Measurements from ENCODE around the gene ARHGAP19.

Gene ARHGAP19

DNA sequence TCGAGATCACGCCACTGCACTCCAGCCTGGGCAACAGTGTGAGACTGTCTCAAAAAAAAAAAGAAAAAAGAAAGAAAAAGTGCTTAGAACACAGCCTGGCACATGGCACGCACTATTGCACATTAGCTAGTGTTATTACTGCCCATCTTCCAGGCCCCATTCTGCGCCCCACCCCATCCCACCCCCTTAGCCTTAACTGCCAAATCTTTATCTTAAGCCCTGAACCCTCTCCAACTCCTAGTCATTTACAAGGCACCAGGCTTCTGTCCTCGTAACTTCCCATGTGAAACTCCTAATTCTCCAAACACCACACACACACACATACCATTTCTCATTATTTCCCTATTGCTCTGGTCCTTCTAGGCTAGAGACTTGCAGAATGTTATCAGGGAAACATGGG, 37.3 kb upstream of the ARHGAP19 start:
- no peak overlapping the region for H3K4me3 ChIP-seq (ENCODE audit: low read depth, low read length)
- TF ChIP-seq, protein P1, sequence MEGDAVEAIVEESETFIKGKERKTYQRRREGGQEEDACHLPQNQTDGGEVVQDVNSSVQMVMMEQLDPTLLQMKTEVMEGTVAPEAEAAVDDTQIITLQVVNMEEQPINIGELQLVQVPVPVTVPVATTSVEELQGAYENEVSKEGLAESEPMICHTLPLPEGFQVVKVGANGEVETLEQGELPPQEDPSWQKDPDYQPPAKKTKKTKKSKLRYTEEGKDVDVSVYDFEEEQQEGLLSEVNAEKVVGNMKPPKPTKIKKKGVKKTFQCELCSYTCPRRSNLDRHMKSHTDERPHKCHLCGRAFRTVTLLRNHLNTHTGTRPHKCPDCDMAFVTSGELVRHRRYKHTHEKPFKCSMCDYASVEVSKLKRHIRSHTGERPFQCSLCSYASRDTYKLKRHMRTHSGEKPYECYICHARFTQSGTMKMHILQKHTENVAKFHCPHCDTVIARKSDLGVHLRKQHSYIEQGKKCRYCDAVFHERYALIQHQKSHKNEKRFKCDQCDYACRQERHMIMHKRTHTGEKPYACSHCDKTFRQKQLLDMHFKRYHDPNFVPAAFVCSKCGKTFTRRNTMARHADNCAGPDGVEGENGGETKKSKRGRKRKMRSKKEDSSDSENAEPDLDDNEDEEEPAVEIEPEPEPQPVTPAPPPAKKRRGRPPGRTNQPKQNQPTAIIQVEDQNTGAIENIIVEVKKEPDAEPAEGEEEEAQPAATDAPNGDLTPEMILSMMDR (IDR thresholded peaks at IDR 0.05; ENCODE audit: low read depth, low read length) = no peak

DNA sequence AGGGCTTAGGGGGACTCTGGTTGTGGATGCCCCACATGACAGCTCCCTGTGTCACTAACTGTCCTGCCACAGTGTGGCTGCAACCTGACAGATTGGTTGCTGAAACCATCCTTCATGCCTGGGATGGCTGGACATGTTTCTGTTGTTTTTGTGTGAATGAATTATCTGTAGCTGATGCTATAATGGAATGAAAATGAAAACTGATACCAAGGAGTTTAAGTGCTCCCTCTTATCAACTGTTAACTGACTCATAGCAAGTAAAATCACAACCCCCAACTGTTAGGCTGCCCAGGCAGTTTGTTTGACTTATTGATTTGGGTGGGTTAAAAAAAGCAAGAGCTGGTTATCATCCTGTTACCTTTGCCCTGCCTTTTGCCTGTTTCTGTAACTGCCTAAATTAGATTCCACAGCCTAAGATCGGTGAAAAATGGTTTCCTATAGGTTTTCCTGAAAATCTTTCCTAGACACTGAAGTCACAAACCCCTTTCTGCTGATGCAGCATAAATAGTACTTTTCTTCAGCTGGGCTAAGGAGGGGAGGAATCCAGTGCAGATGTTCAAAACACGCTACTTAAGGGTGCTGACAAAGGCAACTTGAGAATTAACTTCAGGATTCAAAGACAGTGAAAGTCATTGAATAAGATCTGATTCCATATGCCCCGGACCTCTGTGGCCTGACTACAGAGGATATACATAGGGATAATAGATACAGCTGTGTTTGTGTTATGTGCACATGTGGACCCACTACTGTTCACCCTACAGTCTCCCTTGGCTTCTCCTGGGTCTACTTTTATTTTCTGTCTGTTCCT, 36.4 kb upstream of the ARHGAP19 start:
- TF ChIP-seq, protein P1 (IDR thresholded peaks at IDR 0.05; ENCODE audit: low read depth, low read length) = no peak
- no peak overlapping the region for H3K4me3 ChIP-seq (ENCODE audit: low read depth, low read length)

DNA sequence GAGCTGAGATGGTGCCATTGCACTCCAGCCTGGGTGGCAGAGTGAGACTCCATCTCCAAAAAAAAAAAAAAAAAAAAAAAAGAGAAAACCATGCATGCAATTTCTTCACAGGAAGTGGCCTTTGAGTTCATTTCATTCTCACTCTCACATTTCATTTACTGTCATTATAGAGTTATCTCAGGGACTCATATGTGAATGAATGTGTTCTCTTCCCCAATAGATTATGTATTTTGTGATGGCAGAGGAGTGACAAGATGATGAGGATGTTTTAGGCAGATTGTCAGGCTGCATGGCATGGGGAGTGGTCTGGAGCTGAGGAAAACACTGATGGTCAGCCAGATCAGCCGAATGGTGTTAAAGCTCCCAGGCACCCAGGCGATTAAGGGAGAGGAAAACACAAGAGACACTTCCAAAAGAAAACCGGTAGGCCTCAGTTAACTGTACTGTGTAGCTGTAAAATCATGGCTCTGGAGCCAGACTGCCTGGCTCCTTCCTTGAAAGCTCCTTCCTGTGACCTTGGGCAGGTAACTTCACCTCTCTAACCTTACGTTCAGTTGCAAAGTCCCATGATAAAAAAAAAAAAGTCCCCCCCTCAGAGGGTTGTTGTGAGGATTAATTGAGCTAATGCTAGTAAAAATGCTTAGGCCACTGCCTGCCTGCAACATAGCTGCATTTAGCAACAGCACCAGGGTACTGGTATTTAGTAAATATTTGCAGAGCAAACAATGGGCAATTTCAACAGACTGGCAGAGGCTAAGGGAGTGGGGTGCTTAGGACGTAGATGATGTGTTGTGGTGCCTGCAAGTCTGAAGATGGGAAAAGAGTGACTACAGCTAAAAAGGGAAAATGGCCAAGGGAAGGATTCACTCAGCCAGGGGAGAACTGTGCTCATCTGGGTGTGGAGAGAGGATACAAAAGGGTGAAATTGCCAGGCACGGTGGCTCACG, 35.2 kb upstream of the ARHGAP19 start:
- TF ChIP-seq, protein P1 (IDR thresholded peaks at IDR 0.05; ENCODE audit: low read depth, low read length) = no peak
- H3K4me3 ChIP-seq (ENCODE audit: low read depth, low read length) = no peak overlapping the region

DNA sequence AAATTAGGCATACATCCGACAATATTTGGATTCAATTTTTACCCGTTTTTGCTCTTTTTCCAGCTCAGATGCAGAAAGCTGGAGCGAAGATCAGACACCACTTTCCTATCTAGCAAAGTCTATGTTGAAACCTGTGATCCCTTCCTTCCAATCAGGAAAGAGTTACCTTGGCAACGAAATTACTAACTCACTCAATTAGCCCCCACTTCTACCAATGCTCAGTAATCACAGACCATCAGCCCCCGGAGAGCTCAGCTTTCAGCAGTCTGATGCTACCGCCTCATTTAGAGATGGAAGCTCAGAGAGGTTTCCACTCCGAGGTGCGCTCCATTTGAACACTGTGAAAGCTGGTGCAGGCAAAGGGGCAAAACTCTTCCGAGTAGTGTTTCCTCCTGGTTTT, 33.3 kb upstream of the ARHGAP19 start:
- H3K4me3 ChIP-seq (ENCODE audit: low read depth, low read length) = no peak overlapping the region
- TF ChIP-seq, protein P1 (IDR thresholded peaks at IDR 0.05; ENCODE audit: low read depth, low read length) = no peak

DNA sequence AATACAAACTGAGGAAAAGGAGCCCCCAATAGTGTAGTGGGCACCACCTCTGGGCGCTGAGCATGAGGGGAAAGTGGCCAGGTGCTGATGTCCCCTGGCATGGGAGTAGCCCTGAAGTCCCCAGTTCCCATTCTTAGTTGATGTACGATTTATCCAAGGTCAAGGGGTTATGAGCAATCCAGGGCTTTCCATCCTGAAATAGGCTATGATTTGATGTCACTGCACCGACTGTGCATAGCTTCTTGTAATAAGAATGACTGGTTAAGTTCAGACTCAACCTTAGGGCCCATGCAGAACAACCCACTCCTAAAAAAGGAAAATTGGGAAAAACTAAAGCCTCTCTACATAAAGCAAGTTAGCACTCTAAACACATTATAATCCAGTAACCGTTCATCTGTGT, 31.1 kb upstream of the ARHGAP19 start:
- TF ChIP-seq, protein P1 (IDR thresholded peaks at IDR 0.05; ENCODE audit: low read depth, low read length) = no peak
- no peak overlapping the region for H3K4me3 ChIP-seq (ENCODE audit: low read depth, low read length)

DNA sequence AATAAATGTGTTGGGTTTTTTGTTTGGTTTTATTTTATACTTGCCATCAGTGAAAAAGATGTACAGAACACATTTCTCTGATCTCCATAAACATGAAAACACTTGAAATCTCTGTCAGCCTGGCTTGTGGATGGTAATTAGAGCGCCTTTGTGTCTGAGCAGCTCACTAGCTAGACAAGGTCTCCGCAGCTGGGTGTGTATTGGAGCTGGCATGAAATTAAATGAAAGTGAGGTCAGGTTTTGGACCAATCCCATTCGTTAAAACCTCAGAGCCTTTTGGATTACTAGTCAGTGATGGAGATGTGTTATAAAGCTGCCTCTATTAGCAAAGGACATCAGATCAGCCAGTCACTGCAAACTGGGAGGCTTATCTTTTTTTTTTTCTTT, 29.4 kb upstream of the ARHGAP19 start:
- H3K4me3 ChIP-seq (ENCODE audit: low read depth, low read length) = no peak overlapping the region
- TF ChIP-seq, protein P1 (IDR thresholded peaks at IDR 0.05; ENCODE audit: low read depth, low read length) = no peak

Measured in WI38 (cell line).